COR-L47 (cell line): ENCODE results near the gene BCL11B.
A peak's percentile ranks its signal among the peaks of the same experiment; 100 is the strongest.

ENCODE experiments used
- DNase-seq: peaks from one replicate; lab custom pipeline; 2025; lab: John Stamatoyannopoulos, UW

The BCL11B gene

DNA sequence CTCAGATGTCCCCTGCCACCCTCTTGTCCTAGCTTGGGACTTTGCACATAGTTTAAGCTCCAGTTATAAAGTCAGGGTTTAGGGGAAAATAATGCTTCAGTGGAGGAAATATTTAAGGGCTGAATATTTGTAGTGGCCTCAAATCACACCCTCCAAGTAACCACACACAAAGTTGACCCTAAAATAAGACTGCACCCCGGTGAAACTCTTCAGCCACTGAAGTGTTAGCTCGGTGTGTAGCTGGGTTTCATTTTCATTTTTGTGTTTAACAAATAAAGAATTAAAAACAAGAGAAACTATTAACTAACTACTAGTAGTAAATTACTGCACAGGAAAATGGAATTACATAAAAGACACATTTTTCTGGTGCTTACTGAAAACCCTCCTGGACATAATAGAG lies 14.8 kb upstream of the BCL11B start:
- DNase-seq, result no peak

DNA sequence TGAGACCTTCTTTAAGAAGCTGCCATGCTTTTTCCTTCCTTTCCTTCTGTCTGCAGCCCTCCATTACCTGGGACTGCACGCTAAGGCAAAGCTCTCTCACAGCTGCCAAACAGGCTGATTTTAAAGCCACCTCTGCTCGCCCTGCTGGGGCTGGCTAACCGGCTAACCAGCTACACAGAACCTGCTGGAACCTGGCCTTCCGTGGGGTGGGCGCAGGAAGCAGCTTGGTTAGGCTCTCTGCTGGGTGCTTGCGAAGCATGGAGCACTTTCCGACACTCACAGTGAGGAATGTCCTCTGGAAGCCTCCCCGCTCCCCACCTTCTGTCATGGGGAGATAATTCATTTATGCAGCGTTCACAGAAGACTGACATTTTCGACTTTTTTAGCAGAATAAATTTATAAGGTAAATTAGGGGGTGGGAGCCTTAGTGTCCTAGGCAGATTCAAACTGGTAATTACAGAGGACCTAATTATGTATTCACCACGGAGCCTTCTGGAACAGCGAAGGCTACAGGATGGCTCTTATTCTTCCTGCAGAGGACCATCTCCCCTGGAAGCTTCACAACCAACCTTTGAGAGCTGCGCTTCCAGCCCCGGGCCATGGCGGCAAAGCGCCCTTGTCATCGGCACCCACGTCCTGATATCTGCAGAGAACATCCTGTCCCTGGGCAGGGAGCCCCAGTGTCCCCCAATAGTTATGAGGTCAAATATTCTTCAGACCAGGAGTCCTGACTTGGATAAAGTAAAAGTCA lies 12.4 kb upstream of the BCL11B start:
- DNase-seq, result no peak

DNA sequence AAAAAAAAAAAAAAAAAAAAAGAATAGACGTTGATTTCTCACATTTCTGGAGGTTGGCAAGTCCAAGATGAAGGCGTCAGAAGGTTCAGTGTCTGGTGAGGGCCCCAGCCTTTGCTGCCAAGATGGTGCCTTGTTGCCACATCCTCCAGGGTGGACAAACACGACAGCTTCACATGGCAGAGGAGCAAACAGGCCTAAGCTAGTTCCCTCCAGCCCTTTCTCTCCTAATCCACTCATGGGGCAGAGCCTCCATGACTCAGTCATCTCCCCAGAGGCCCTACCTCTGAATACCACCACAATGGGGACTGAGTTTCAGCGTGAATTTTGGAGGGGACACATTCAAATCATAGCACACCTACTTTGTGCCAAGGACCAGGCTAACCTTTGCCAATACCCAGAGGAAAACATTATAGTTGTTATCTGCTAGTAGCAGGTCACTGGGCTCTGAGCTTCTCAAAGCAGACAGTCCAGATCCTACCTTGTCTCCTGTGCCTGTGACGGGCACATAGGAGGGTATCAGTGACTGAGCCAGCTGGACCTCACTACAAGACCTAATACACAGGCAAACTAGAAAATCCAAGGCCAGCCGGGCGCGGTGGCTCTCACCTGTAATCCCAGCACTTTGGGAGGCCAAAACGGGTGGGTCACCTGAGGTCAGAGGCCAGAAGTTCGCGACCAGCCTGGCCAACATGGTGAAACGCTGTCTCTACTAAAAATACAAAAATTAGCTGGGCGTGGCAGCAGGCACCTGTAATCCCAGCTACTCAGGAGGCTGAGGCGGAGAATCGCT lies 10.5 kb upstream of the BCL11B start:
- DNase-seq, result no peak

DNA sequence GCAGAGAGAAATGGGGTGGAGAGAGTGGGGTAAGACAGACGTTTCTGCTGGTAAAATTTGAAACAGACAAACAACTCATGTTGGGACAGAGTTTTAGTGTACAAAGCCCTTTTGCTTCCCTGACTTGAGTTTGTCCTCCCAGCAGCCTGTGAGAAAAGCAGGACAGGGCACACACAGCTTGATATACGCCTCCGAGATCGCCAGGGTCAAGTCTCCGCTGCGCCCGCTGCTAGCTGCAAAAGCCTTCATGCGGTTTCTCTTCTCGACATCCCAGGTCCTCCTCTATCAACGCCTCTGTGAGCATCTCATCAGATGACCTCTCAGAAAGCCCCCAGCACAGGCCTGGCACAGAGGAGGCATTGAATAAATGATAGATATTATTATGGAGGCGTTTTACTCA lies 9.4 kb upstream of the BCL11B start:
- no peak for DNase-seq

DNA sequence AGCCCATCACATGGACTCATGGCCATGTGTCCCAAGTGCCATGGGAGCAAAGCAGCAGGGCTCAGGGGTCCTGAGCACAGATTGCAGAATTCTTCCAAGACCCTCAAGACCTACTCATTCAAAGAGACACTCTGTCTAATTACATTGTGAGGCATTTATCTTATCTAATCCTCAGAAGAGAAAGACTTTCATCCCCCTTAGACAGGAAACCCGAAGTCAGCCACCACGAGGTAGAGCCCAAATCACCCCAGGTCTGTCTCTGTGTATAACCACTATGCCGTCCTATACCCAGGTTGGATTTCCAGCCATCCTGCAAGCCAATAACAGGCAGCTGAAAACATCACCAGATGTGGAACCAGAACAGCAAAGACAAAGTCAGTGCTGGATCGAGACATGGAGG lies 8.9 kb upstream of the BCL11B start:
- no peak for DNase-seq

DNA sequence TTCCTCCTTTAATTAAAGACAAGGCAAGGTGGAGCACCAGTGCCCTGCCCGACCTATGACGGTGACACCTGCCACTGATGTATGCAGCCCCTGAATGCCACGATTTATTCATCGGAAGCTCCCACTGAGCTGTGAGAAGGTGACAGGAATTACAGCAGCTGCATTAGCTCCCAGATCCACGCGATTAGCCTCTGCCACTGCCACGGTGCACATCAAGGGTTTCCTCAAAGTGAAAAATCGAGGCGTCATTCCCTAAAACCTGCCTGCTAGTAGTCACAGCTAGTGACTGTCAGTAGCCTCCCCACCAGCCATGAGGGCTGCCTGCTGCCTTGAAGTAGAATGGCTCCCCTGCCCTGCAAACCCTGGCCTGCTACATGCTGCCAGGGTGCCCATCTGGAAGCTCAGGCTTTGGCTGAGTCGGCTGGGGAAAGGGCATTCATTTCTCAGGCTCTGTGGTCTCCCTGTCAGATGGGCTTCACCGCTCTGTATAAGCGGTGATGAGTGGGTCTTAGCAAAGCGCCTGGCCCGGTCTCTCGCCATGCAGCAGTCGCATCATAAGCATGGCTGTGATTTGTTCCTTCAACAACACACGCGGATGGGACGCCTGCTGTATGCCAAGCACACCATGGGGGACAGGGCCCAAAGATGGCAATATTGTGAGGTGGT lies 8.2 kb upstream of the BCL11B start:
- no peak for DNase-seq

DNA sequence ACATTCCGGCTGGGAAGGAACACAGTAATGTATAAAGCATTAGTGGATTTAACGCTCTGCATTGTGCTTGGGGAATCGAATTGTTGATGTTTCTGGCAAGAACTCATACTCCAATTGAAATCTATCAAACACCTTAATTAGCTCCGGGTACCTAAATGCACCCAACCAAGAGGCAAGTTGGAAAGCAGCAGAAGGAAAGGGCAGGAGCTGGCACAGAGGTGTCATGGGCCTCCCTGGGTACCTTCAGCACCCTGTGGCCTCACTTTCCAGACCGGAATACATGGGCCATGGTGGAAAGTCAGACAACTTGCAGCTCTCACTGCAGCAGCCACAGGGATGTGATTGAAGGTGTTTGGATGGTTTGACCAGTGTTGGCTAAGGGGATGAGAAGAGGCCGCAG lies 6.8 kb upstream of the BCL11B start:
- no peak for DNase-seq

DNA sequence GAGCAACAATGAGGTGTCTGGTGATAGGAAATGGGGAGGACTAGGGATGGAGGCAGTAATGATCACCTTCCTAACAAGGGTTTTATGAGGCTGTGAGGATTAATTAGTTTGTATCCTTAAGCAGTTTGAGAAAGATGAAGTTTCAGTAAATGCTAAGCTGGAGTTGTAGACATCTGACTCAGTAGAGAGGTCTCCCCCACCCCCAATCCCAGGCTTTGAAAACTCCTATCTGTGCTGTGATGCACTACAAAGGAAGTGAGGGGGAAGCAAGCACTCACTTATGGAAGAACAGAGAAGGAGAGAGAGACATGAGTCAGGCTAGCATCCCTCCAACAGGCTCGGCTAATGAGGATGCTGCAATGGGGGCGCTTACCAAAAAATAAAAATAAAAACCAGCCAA lies 5.5 kb upstream of the BCL11B start:
- DNase-seq, result no peak

DNA sequence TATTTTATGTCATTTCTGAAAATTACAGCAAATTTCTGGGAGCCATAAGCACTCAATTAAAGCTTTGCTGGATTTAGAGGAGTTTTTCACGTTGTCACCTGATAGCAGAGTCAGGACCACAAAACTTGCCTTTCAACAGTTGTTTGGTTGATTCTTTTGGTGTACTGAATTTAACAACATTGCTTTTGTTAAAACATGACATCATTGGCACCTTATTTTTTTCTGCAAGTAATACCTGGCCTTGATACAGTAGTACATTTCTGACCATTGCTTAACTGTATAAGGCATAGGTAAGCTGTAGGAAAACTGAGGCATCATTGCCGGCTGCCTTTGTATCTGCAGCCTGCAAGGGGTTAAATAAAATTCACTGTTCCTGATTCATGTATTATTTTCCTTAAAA lies 4.5 kb upstream of the BCL11B start:
- DNase-seq, result no peak

DNA sequence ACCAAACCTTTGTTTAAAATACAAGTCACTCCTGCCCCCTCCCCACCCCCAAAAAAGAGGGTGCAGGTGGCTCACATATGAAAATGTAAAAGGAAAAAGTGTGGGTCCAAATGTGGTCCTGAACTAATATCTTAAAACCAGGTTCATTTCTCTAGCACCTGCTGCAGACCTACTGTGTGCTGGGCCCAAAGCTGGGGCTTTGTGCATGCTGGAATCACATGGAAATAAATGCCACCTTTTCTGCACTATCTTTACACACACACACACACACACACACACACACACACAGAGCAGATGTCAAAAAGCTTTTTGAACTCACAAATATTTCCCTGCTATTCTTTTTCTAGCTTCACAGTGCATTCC lies 3.2 kb upstream of the BCL11B start:
- no peak for DNase-seq

DNA sequence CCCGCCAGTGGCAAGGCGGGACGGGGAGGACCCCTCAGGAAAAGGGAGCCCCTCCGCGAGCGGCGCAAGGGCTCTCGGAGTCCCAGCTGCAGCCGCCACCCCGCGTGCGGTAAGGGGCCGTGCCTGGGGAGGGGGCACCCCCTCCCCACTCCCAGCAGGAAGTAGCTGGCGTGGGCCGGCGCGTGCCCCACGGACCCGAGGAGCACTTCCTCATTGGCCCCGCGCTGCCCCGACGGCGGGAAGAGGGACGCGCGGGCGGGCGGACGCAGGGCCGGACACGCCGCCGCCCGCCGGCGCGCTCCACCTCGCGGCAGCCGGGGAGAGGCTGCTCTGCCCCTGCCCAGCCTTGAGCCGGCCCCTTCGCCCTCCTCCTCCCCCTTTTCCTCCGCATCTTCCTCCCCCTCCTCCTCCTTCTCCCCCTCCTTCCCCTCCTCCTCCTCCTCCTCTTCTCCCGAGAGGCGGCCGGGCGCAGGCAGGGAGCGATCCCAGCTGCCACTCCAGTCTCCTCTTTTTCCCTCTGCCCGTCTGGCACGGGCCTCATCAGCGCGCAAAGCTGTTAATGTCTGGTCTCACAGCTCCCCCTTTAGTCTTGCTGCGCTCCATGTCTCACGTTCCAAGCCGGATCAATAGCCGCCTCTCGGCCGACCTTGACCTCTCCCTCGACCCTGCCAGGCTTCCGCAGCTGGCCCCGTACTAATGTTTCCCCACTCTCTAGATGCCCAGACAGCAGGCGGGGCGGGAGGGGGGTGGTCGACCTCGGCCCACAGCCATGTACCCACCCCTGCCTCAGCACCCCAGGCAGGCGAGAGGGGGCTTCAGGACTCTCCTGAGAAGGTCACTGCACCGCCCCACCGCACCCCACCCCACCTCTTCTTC lies 2.6 kb upstream of the BCL11B start:
- peak; percentile 96 for DNase-seq

DNA sequence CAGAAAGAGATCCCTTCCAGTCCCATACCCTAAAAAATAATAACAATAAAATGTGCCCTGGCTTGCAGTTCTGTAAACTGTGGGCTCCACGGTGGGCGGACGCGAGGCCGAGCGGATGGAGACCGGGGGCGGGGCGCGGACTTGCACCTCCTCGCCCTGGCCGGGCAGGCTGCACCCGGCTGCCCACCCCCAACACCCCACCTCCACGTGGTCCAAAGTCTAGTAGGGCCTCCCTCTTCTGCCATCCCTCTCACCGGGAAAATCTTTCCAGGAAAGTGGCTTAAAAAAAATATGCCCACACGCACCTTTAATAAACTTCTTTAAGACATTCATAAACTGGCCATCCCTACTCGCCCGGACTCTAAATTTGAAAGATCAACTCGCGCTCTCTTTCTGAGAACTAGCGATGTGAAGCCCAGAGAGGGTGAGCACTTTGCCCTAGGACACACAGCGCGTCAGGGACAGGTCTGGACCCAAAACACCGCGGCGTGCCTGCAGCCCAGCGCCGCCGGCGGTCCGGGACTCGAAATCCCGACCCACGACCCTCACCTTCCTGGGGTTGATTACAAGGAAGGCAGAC lies 1.9 kb upstream of the BCL11B start:
- no peak for DNase-seq

DNA sequence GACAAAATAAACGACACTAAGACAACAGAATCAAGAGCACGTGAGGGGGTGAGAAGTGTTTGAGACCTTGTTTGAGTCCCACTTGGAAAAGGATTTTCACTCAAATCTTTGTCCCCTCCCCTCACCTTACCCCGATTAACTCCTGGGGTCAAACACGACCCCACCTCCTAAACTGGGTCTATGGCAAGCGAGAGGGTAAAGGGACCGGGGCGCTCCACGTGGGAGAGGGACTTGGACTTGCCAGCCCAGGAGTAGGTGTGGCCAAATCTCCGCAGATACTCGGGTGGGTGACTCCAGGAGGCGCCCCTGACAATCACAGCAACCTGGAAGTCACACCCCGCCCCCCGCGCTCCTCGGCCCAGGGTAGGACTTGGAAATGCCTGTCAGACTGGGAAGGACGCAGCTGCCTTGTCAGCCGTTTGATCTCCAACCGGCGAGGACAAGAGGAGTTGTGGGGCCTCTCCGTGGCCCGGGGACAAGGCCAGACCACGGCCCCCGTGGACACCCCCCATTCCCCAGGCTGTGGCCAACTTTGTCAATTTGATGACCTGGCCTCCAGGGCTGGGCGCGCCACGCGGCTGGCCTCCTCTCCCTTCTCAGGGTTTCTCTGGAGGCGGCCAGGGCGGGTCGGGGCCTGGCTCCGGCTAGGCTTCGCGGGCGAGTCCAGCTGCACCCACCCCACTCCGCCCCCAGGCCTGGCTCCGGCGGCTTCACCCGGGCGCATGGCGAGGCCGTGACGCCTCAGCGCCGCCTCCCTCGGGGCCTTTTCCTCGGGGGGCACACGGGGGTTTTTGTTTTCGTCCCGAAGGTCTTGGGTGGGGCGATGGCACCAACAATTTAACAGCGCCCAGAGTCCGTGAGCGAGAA lies 1.1 kb upstream of the BCL11B start:
- peak; percentile 51 for DNase-seq

DNA sequence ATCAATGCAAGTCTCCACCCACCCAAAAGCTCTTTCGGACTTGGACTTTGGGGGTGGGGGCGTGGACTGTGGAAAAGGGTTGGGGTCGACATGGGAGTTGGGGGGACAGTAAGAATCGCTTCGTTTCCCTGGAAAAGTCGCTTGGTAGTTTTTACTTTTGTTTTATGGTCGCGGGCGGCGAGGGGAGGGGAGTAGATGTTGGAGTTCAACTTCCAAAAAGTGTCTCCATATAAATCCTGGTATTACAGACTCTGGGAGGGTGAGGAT lies 568 bp upstream of the BCL11B start:
- DNase-seq, result peak; percentile 20

DNA sequence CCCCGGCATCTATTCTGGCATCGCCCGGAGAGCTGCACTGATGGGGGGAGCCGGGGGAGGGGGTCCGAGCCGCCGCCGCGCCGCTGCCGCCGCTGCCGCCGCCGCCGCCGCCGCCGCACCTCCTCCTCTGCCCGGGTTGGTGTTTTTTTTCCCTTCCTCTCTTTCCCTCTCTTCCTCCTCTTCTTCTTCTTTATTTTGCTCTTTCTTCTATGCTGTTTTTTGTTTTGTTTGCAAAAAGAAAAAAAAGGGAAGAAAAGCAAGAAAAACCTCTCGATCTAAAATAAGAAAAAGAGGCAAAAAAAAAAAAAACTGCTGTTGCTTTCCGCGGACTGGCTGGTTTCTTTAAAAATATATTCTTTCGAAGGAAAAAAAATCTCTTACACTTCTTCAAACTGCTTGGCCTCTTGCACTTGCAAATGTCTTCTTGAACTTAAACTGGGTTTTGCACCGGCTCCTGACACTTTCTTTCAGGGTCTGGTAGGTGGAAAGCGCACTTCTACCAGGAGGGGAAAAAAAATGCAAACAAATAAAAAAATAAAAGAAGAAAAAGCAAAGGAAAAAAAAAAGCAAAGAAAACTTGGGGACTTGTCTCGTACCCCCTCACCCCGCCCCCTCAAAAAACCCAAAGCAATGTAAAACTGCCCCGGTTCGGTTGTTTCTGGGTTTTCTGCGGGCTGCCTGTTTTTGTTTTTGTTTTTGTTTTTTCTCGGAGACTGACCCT lies 616 bp downstream of the BCL11B start:
- no peak for DNase-seq

DNA sequence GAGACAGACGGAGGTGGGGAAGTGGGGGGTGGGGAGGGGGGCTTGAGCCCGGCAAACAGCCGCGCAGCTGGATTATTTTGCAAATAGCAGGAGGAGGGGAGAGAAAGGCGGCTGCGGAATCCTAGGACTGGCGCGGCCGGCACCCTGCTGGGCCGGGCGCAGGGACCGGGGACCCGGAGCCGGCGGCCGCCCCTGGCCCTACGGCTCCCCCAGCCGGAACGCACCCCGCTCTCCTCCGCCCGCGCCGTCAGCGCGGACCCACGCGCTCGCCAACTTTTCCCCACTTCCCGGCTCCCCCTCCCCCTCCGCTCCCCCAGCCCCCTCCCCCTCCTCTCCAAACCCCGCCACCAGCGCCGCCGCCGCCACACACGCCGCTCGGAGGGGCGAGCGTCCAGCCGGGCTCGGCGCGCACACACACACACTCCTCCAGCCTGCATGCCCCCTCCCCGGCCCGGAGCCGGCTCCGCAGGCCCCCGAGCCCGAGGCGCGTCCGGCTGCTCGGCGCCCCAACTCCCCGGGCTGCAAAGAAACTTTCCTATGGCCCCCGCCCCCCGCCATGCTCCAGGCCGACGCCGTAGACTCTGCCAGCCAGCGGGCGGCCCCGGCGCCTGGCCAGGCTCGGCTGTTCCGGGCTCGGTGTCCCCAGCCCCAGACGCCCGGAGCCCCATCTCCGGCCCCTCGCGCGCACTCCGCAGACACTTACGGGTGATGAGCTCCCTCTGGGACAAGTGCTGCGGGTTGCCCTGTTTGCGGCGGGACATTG lies 1.4 kb downstream of the BCL11B start:
- DNase-seq, result peak; percentile 19

DNA sequence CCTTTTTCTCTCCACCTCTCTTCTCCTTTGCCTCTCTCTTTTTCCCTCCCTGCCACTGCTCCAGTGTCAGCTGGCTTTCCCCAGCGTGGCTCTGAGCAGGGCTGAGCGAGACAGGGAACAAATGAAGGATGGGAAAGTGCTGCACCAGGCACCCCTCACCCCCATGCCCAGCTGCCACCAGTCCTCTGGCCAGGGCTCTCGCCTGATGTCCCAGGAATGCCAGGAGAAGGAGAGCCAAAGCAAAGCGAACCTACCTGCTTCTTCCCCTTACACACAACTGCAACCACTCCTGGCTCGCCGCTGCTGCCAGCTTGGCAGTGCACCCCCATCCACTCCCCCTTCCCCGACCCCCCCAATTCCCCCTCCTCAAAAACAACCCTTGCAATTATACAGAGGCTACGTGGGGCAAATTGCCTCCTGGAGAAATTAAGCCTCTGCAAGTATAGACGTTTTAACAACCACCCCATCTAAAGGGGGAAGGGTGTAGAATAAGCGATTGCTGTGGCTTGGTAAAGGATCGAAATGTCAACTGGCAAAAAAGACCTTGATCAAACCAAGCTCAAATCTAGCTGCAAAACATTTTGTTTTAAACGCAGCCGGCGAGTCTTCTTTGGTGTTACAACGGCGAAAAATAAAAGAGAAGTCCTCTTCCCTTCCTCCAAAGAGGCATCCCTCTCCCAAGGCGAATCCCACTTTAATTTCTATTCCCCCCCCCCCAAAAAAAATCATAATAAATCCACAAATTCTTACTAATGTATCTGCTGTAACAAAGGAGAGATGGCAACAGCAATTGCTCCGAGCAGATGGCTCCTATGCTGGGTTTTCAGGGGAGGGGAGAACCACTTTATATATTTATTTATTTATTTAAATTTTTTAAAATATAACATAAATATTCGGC lies 2.9 kb downstream of the BCL11B start:
- DNase-seq, result no peak
